HEK293T (cell line): Measurements from ENCODE around the gene HPS3.
A peak's percentile ranks its signal among the peaks of the same experiment; 100 is the strongest.
"Not testable (repeated sequence)": the region's sequence is repeated elsewhere in the genome, so short reads cannot be mapped to it uniquely, and the experiment has no call there.

Source experiments
- CTCF ChIA-PET: fragments of 350-600 bp; formaldehyde crosslinking; extraction: SDS; loops from one replicate; lab custom pipeline; 2021; ENCODE audit warnings: antibody characterized with exemption, inconsistent platforms; lab: Yijun Ruan, JAX
- POLR2A ChIA-PET: fragments of 350-600 bp; formaldehyde crosslinking; extraction: SDS; loops from one replicate; lab custom pipeline; 2020; ENCODE audit warnings: antibody characterized with exemption, inconsistent platforms; lab: Yijun Ruan, JAX
- DNase-seq: peaks from one replicate; pipeline ENCODE4 v3.0.0; 2012; ENCODE audit warnings: mixed read lengths; ENCODE audit errors: extremely low spot score
- ARNT ChIP-seq: fragments of 450-650 bp; IDR thresholded peaks from 2 replicates; pipeline ENCODE4 v1.6.1; 2017; ENCODE audit warnings: mild to moderate bottlenecking
- BHLHE40 ChIP-seq: fragments of 450-650 bp; IDR thresholded peaks from 2 replicates; pipeline ENCODE4 v1.6.1; 2016; ENCODE audit warnings: mild to moderate bottlenecking, moderate library complexity, borderline replicate concordance
- CTBP1 ChIP-seq: fragments of 450-650 bp; IDR thresholded peaks from 2 replicates; pipeline ENCODE4 v1.6.1; 2016; ENCODE audit warnings: borderline replicate concordance
- ELF4 ChIP-seq: fragments of 450-650 bp; IDR thresholded peaks from 2 replicates; pipeline ENCODE4 v1.6.1; 2017; ENCODE audit warnings: antibody characterized with exemption
- FOXA1 ChIP-seq: fragments of 450-650 bp; IDR thresholded peaks from 2 replicates; pipeline ENCODE4 v1.6.1; 2016; ENCODE audit warnings: mild to moderate bottlenecking
- FOXK2 ChIP-seq: fragments of 450-650 bp; IDR thresholded peaks from 2 replicates; pipeline ENCODE4 v1.6.1; 2016; ENCODE audit warnings: mild to moderate bottlenecking
- FOXM1 ChIP-seq: fragments of 450-650 bp; IDR thresholded peaks from 2 replicates; pipeline ENCODE4 v1.6.1; 2017; ENCODE audit warnings: mild to moderate bottlenecking, borderline replicate concordance
- HDGF ChIP-seq: fragments of 450-650 bp; IDR thresholded peaks from 2 replicates; pipeline ENCODE4 v1.6.1; 2017; ENCODE audit warnings: antibody characterized with exemption, borderline replicate concordance
- L3MBTL2 ChIP-seq: fragments of 450-650 bp; conservative IDR thresholded peaks from 2 replicates; pipeline ENCODE4 v1.6.1; 2016; ENCODE audit warnings: mild to moderate bottlenecking
- LEF1 ChIP-seq: fragments of 450-650 bp; IDR thresholded peaks from 2 replicates; pipeline ENCODE4 v1.6.1; 2017; ENCODE audit warnings: mild to moderate bottlenecking, borderline replicate concordance
- NFRKB ChIP-seq: fragments of 450-650 bp; IDR thresholded peaks from 2 replicates; pipeline ENCODE4 v1.6.1; 2016; ENCODE audit warnings: mild to moderate bottlenecking, moderate library complexity
- PKNOX1 ChIP-seq: fragments of 450-650 bp; IDR thresholded peaks from 2 replicates; pipeline ENCODE4 v1.6.1; 2016
- SP1 ChIP-seq: fragments of 450-650 bp; IDR thresholded peaks from 2 replicates; pipeline ENCODE4 v1.6.1; 2017
- SUZ12 ChIP-seq: fragments of 450-650 bp; IDR thresholded peaks from 2 replicates; pipeline ENCODE4 v1.6.1; 2016; ENCODE audit warnings: mild to moderate bottlenecking
- TARDBP ChIP-seq: fragments of 450-650 bp; IDR thresholded peaks from 2 replicates; pipeline ENCODE4 v1.6.1; 2016
- ZNF384 ChIP-seq: fragments of 450-650 bp; IDR thresholded peaks from 2 replicates; pipeline ENCODE4 v1.6.1; 2016

HPS3 gene

GRCh38 chr3:149216193-149216869 is 86.9 kb downstream of the HPS3 start:
- ChIA-PET POLR2A (no interaction called here), CTCF (interaction anchor here (0.6 kb wide), 1 partner anchor 137 kb away, joined by 3 read pairs; no protein-coding TSS in a partner anchor)
- DNase-seq, result no peak
- no peak for TF ChIP-seq NFRKB
- no peak for TF ChIP-seq TARDBP
- 0 out of 2 replicates have a peak, but pooled peaks have one; percentile 4 for TF ChIP-seq PKNOX1

GRCh38 chr3:149217347-149217746 is 87.9 kb downstream of the HPS3 start:
- ChIA-PET CTCF (no interaction called here), POLR2A (no interaction called here)
- TF ChIP-seq ARNT (no peak), FOXM1 (no peak), FOXK2 (no peak), L3MBTL2 (no peak), BHLHE40 (no peak), SP1 (no peak), ELF4 (no peak), LEF1 (no peak), FOXA1 (no peak), CTBP1 (no peak), TARDBP (no peak), NFRKB (no peak), SUZ12 (no peak), ZNF384 (no peak), HDGF (no peak), PKNOX1 (no peak)
- no peak for DNase-seq

- CTCF ChIA-PET, DNase-seq: not testable (repeated sequence)
- POLR2A ChIA-PET, result interaction anchor here (1.9 kb wide), 1 partner anchor 90 kb away, joined by 4 read pairs; the partner anchor contains the start of gene HPS3
These were observed 90.1 kb downstream of the HPS3 start for GRCh38 chr3:149219380-149220121.

GRCh38 chr3:149221783-149222517 is 92.5 kb downstream of the HPS3 start, which contains the start of gene CP:
TSS of gene CP (minus strand) at chr3:149221829. CDS start at chr3:149221792, 37 bp downstream.
- no peak for DNase-seq
- peak; percentile 39; the same call in 1 of the 2 replicates for TF ChIP-seq PKNOX1
- no peak for TF ChIP-seq BHLHE40

More at GRCh38 chr3:149221783-149222517, 92.5 kb downstream of the HPS3 start, which contains the start of gene CP:
- CTCF ChIA-PET, result no interaction called here
- POLR2A ChIA-PET, result no interaction called here
